Daoy (cell line): ENCODE measurements around the gene HTR3B. TPM values are rescaled to one million over a fixed set of nuclear protein-coding genes. Genes with fewer than 3 reads are reported as not detected.

Experiments used
- DNase-seq: peaks from one replicate; pipeline ENCODE4 v3.0.0-alpha.2; 2015; ENCODE audit warnings: low read depth
- total RNA-seq: library from RNA; depleted of rRNA; stranded (reverse); fragments of >200 nt; shearing (Covaris generic); gene quantifications from 2 replicates; pipeline ENCODE4 v1.2.3, GENCODE V29; 2014; rRNA removed

The HTR3B gene
- total RNA-seq, 1 experiment from 2014 or later, result not detected

DNA sequence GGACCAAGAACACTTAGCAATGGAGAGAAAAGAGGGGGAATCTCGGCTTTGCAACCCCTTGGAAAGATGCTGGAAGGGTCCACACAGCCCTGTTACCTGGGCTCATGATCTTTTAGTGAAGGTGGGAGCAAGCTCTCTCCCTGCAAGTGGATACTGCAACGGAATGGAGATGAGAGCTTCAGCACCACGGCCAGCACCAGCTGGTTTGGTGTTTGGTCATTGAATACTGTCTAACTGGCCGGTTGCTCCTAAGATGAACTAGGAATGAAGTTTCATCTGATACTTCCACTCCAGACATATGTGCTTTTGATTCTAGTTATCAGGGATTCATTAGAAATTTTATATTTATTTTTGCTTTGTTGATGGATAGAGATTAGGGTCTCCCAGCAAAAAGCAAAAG is 86.6 kb downstream of the HTR3B start:
- DNase-seq, result peak; percentile 42

GRCh38 chr11:113991718-113992458 is 87.3 kb downstream of the HTR3B start:
- peak; percentile 41 for DNase-seq

DNA sequence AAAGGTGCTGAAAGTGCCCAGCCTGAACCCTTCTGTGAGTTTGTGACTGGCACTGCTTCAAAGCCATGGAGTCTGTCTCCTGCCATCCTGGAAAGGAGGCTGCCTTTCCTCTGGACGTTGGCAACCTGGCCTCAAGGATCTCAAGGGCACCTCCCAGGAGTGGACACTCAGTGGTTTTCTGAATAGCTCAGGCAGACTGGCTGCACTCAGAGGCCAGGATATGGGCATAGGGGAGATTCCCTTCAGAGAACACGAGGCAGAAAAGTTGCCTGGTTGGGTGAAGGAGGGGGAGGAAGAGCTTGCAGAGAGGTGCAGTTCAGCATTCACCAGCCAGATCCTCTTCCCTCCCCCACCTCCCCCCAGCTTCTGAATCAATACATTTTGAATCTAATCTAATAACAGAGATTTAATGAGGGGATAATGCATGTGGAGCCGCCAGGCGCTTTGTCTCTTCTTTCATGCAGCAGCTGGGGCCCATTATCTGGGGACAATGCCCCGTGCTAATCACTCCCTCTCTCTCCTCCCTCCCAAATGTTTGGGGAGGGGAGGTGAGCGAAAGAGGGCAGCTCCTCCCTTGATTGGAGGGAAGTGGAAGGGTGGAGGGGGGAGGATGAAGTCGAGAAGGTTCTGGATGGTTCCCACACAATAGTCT is 88.0 kb downstream of the HTR3B start:
- DNase-seq, result no peak

DNA sequence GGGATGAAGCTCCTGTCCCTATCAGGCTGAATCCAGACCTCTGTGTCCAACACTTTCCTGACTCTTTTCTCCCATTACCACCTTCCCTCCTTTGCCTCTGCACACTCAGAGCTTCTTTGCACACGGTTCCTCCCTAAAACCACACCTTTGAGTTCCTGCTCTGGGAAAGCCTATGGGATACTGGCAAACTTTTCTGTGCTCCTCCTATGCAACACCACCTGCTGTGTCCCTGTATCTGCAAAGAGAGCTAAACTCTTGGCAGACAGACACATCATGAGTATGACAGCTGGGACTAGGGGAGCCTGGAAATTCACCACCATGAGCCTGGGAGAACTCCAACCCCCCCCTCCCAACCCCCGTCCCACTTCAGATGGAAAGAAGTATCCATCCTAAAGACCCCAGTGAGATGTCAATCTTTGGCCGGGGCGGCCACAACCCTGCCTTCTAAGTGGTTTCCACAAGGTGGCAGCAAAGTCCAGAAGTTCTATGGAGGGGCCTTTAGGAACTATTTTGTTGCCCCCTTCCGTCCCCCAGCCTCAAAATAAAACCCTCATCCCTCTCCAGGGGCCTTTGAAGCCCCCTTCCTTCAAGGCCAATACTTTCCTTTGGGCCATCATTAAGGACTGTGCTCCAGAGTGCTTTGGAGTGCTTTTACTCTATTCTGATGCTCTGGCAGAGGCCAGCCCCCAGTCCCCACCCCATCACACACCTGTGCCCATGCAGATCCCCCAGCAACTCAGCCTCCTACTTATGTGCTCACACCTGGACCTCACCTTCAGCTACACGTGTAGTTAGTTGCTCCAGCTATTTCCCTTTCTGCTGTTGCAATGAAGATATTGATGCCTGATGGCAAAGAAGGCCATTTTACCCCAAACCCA is 89.7 kb downstream of the HTR3B start:
- no peak for DNase-seq

Other genes with a start within 250 kb of the HTR3B start
- gene TMPRSS5, start 198.5 kb upstream of the HTR3B start, total RNA-seq, result 0.69 TPM in 1 of 2 replicates, not detected in the other
- 31.9 and 34.6 TPM in 2 replicates for gene ZW10, start 131.1 kb upstream of the HTR3B start, total RNA-seq
- gene CLDN25, start 125.0 kb upstream of the HTR3B start, total RNA-seq, result not detected in 2 replicates
- gene USP28, start 29.2 kb upstream of the HTR3B start, total RNA-seq, result 29.7 and 29.9 TPM in 2 replicates
- gene HTR3A, start 70.3 kb downstream of the HTR3B start, total RNA-seq, result not detected in 2 replicates
- gene ZBTB16, start 154.9 kb downstream of the HTR3B start, total RNA-seq, result not detected in 2 replicates